ENCODE data around the gene DNM3.

DNA sequence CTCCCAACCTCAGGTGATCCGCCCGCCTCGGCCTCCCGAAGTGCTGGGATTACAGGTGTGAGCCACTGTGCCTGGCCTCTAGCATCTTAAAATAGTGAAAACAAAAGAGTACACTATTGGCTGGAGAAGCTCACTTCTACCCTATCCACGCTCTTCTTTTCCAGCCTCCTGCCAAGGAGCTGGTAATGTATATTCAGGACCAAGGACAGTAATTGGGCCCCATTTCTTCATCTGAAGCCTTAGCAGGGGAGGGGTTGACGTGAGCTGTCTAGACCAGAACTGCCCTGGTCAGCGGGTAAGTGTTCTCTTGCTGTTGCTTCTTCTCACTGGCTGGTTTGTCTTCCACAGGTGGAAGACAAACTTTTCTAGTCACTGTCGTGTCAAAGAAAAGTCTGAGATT is 70.2 kb downstream of the DNM3 start:
- TF ChIP-seq, protein P1, sequence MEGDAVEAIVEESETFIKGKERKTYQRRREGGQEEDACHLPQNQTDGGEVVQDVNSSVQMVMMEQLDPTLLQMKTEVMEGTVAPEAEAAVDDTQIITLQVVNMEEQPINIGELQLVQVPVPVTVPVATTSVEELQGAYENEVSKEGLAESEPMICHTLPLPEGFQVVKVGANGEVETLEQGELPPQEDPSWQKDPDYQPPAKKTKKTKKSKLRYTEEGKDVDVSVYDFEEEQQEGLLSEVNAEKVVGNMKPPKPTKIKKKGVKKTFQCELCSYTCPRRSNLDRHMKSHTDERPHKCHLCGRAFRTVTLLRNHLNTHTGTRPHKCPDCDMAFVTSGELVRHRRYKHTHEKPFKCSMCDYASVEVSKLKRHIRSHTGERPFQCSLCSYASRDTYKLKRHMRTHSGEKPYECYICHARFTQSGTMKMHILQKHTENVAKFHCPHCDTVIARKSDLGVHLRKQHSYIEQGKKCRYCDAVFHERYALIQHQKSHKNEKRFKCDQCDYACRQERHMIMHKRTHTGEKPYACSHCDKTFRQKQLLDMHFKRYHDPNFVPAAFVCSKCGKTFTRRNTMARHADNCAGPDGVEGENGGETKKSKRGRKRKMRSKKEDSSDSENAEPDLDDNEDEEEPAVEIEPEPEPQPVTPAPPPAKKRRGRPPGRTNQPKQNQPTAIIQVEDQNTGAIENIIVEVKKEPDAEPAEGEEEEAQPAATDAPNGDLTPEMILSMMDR (IDR thresholded peaks at IDR 0.05), result no peak
- TF ChIP-seq EZH2 (IDR thresholded peaks at IDR 0.05; ENCODE audit: borderline replicate concordance, insufficient read depth, low read depth, low read length, poor library complexity, severe bottlenecking), result no peak
